IMR-90 (cell line): ENCODE data around the gene TMEM53. TPM values are rescaled to one million over a fixed set of nuclear protein-coding genes. Genes with fewer than 3 reads are reported as not detected.

Source experiments
- ATAC-seq: fragments of 200-7000 bp; cut with Tn5 transposase; 2 replicates; pipeline ENCODE4 v1.9.1; 2020; ENCODE audit warnings: low read depth, mild to moderate bottlenecking, moderate library complexity
- BruUV-seq: library from RNA; stranded (reverse); fragments of 400-500 nt; replicated peaks from 2 replicates; lab custom pipeline; 2021; lab: Mats Ljungman, UMichigan
- CTCF ChIA-PET: fragments of 300-600 bp; formaldehyde crosslinking; extraction: SDS; loops from one replicate; lab custom pipeline; 2021; ENCODE audit warnings: antibody characterized with exemption; lab: Yijun Ruan, JAX
- POLR2A ChIA-PET: fragments of 300-600 bp; sonication (Branson Sonifier 250); formaldehyde crosslinking; loops from one replicate; lab custom pipeline; 2022; ENCODE audit warnings: antibody characterized with exemption; ENCODE audit not compliant: unreplicated experiment; lab: Charles Lee
- DNase-seq: peaks from one replicate; pipeline ENCODE4 v3.0.0; 2013
- H2AFZ ChIP-seq: replicated peaks from 2 replicates; pipeline ENCODE3; 2013; ENCODE audit warnings: low read length, mild to moderate bottlenecking; ENCODE audit not compliant: poor library complexity
- H2AK5ac ChIP-seq: 2 replicates; pipeline ENCODE4 v1.6.1; 2013; ENCODE audit warnings: low read depth, low read length, inconsistent platforms
- H2AK9ac ChIP-seq: replicated peaks from 2 replicates; pipeline ENCODE3; 2013; ENCODE audit warnings: mild to moderate bottlenecking, low read depth, low read length, moderate library complexity; ENCODE audit not compliant: poor library complexity
- H2BK120ac ChIP-seq: 2 replicates; pipeline ENCODE4 v1.6.1; 2013; ENCODE audit warnings: low read depth, low read length, inconsistent platforms
- H2BK15ac ChIP-seq: 3 replicates; pipeline ENCODE4 v1.6.1; 2013; ENCODE audit warnings: low read depth, low read length, inconsistent platforms
- H2BK20ac ChIP-seq: 2 replicates; pipeline ENCODE4 v1.6.1; 2013; ENCODE audit warnings: low read depth, mild to moderate bottlenecking, inconsistent platforms, low read length, moderate library complexity
- H2BK5ac ChIP-seq: 2 replicates; pipeline ENCODE4 v1.6.1; 2013; ENCODE audit warnings: mild to moderate bottlenecking, low read depth, low read length, inconsistent platforms; ENCODE audit not compliant: poor library complexity, severe bottlenecking
- H3K14ac ChIP-seq: replicated peaks from 2 replicates; pipeline ENCODE4 v1.6.1; 2013; ENCODE audit warnings: low read depth, low read length, inconsistent platforms
- H3K18ac ChIP-seq: 2 replicates; pipeline ENCODE4 v1.6.1; 2013; ENCODE audit warnings: low read depth, low read length, control low read depth
- H3K23ac ChIP-seq: 2 replicates; pipeline ENCODE4 v1.6.1; 2013; ENCODE audit warnings: low read depth, low read length, inconsistent platforms
- H3K27ac ChIP-seq: 2 replicates; pipeline ENCODE4 v1.5.1; 2013; ENCODE audit warnings: mild to moderate bottlenecking, control low read depth, low read length; ENCODE audit not compliant: insufficient read depth
- H3K27me3 ChIP-seq: 2 replicates; pipeline ENCODE4 v1.6.1; 2013; ENCODE audit warnings: low read length; ENCODE audit not compliant: control insufficient read depth, insufficient read depth
- H3K36me3 ChIP-seq: 2 replicates; pipeline ENCODE4 v1.6.1; 2013; ENCODE audit warnings: low read length, mixed read lengths; ENCODE audit not compliant: control insufficient read depth, insufficient read depth
- H3K4ac ChIP-seq: 2 replicates; pipeline ENCODE4 v1.6.1; 2013; ENCODE audit warnings: low read depth, low read length, inconsistent platforms
- H3K4me1 ChIP-seq: 2 replicates; pipeline ENCODE4 v1.6.1; 2013; ENCODE audit warnings: low read length, mixed read lengths; ENCODE audit not compliant: control insufficient read depth, insufficient read depth
- H3K4me2 ChIP-seq: 2 replicates; pipeline ENCODE4 v1.6.1; 2013; ENCODE audit warnings: low read depth, mild to moderate bottlenecking, control low read depth, low read length, moderate library complexity
- H3K4me3 ChIP-seq: 2 replicates; pipeline ENCODE4 v1.5.1; 2013; ENCODE audit warnings: low read depth, mild to moderate bottlenecking, control low read depth, low read length, moderate library complexity; ENCODE audit not compliant: insufficient read depth
- H3K56ac ChIP-seq: 2 replicates; pipeline ENCODE4 v1.6.1; 2013; ENCODE audit warnings: low read length, inconsistent platforms; ENCODE audit not compliant: insufficient read depth; ENCODE audit errors: extremely low read depth
- H3K79me1 ChIP-seq, 2 experiments: 2 replicates each; pipeline ENCODE4 v1.6.1; 2013; ENCODE audit warnings: low read length in 2 of 2, inconsistent platforms in 1 of 2, low read depth in 1 of 2
- H3K9ac ChIP-seq: 2 replicates; pipeline ENCODE4 v1.6.1; 2013; ENCODE audit warnings: low read depth, low read length, control low read depth
- H3K9me1 ChIP-seq: 2 replicates; pipeline ENCODE4 v1.6.1; 2013; ENCODE audit warnings: low read length, inconsistent platforms; ENCODE audit not compliant: insufficient read depth
- H3K9me3 ChIP-seq: 2 replicates; pipeline ENCODE4 v1.6.1; 2013; ENCODE audit warnings: low read length; ENCODE audit not compliant: control insufficient read depth, insufficient read depth
- H4K20me1 ChIP-seq: 2 replicates; pipeline ENCODE4 v1.6.1; 2013; ENCODE audit warnings: low read length, inconsistent platforms; ENCODE audit not compliant: insufficient read depth
- H4K5ac ChIP-seq: 2 replicates; pipeline ENCODE4 v1.6.1; 2013; ENCODE audit warnings: mild to moderate bottlenecking, low read depth, low read length, control low read depth
- H4K8ac ChIP-seq, 2 experiments: 2 replicates each; pipeline ENCODE4 v1.6.1; 2013; ENCODE audit warnings: low read depth in 2 of 2, low read length in 2 of 2, control low read depth in 1 of 2, inconsistent platforms in 1 of 2
- H4K91ac ChIP-seq: 2 replicates; pipeline ENCODE4 v1.6.1; 2013; ENCODE audit warnings: low read depth, low read length, inconsistent platforms; ENCODE audit not compliant: insufficient read depth
- BHLHE40 ChIP-seq: fragments of 150-350 bp; IDR thresholded peaks from 2 replicates; pipeline ENCODE4 v1.6.1; 2016; ENCODE audit warnings: mild to moderate bottlenecking, low read depth, low read length
- CEBPB ChIP-seq: IDR thresholded peaks from 2 replicates; pipeline ENCODE4 v1.6.1; 2012; ENCODE audit warnings: low read depth, low read length, improper control_type of control experiment
- CHD1 ChIP-seq: IDR thresholded peaks from 2 replicates; pipeline ENCODE4 v1.6.1; 2012; ENCODE audit warnings: low read depth, low read length, improper control_type of control experiment
- CTCF ChIP-seq: conservative IDR thresholded peaks from 2 replicates; pipeline ENCODE4 v1.5.1; 2012; ENCODE audit warnings: mild to moderate bottlenecking, low read depth, low read length, improper control_type of control experiment
- ELK1 ChIP-seq: fragments of 150-350 bp; IDR thresholded peaks from 2 replicates; pipeline ENCODE4 v1.6.1; 2016; ENCODE audit warnings: low read depth, mild to moderate bottlenecking, low read length, moderate library complexity, borderline replicate concordance
- FOS ChIP-seq: fragments of 150-350 bp; IDR thresholded peaks from 2 replicates; pipeline ENCODE4 v1.6.1; 2016; ENCODE audit warnings: low read depth, low read length
- MAFK ChIP-seq: IDR thresholded peaks from 2 replicates; pipeline ENCODE4 v1.6.1; 2012; ENCODE audit warnings: low read depth, low read length, improper control_type of control experiment
- NFE2L2 ChIP-seq: fragments of 150-350 bp; IDR thresholded peaks from 2 replicates; pipeline ENCODE4 v1.6.1; 2016; ENCODE audit warnings: low read depth, mild to moderate bottlenecking, low read length
- RCOR1 ChIP-seq: IDR thresholded peaks from 2 replicates; pipeline ENCODE4 v1.6.1; 2012; ENCODE audit warnings: mild to moderate bottlenecking, low read length, improper control_type of control experiment; ENCODE audit not compliant: insufficient replicate concordance
- RFX5 ChIP-seq: IDR thresholded peaks from 2 replicates; pipeline ENCODE4 v1.8.0; 2012; ENCODE audit warnings: low read depth, mild to moderate bottlenecking, low read length, moderate library complexity
- WGBS, 2 experiments: methylation state at CpG; one replicate each; pipeline versions ENCODE4 v1.1.5 to v1.1.7; 2013; ENCODE audit warnings: missing lambda C conversion rate in 2 of 2; ENCODE audit not compliant: insufficient read length in 1 of 2; ENCODE audit errors: extremely low coverage in 2 of 2; 5-methylcytosine and 5-hydroxymethylcytosine counted together
- dilution Hi-C: fragments of 300-500 bp; cut with HindIII; formaldehyde crosslinking; loops from one replicate; pipeline ENCODE4 v1.14.3; 2018; ENCODE audit warnings: low sequenced_read_pairs; ENCODE audit not compliant: unreplicated experiment
- in situ Hi-C: fragments of 300-500 bp; cut with MboI; formaldehyde crosslinking; loops from 3 replicates; pipeline ENCODE4 v1.14.3; 2019; ENCODE audit warnings: low sequenced_read_pairs, inconsistent platforms, mixed read lengths
- intact Hi-C: fragments of 100-400 bp; cut with micrococcal nuclease; formaldehyde crosslinking; loops from 2 replicates; pipeline ENCODE4 v1.10.0; 2022
- polyA plus RNA-seq, 3 experiments: library from polyadenylated mRNA; depleted of rRNA; stranded (reverse); fragments of >200 nt; gene quantifications; 2 replicates each; pipeline ENCODE4 v1.2.3, GENCODE V29; 2012; ENCODE audit warnings: low replicate concordance in 1 of 3
- total RNA-seq: library from RNA; depleted of rRNA; stranded (reverse); fragments of >200 nt; gene quantifications from 2 replicates; pipeline ENCODE4 v1.2.3, GENCODE V29; 2012

TMEM53 gene
- total and polyA plus RNA-seq, 2 of the 4 experiments (the other 2 are of a cell fraction), result 2.7 to 6.3 TPM

GRCh38 chr1:44717653-44718052, 43.4 kb upstream of the TMEM53 start:
- no peak overlapping the region for H2AK5ac ChIP-seq
- dilution Hi-C loops (no loop called here), intact Hi-C loops (loop anchor here (5.0 kb wide), 1 partner anchor 585 kb away; no protein-coding TSS in a partner anchor), in situ Hi-C loops (no loop called here)
- peak; percentile 12 for DNase-seq
- H4K91ac ChIP-seq, result no peak overlapping the region
- no peak overlapping the region for H2AK9ac ChIP-seq
- no peak overlapping the region for H4K5ac ChIP-seq
- H3K36me3 ChIP-seq, result no peaks in the 10 kb centered on the region
- peaks cover 2% of the 10 kb centered on the region; the same call in 1 of the 2 replicates for H3K9me1 ChIP-seq
- no CpG with 5 or more reads among the region's 1 CpG for WGBS, 2 experiments
- no peak overlapping the region for H3K9ac ChIP-seq
- CTCF ChIA-PET, result interaction anchor here (1.1 kb wide), 1 partner anchor 22 kb away, joined by 3 read pairs; no protein-coding TSS in a partner anchor
- H3K9me3 ChIP-seq, result no peaks in the 10 kb centered on the region
- no TSS peak for BruUV-seq
- no peak overlapping the region for H3K56ac ChIP-seq
- no peak overlapping the region for H4K8ac ChIP-seq
- POLR2A ChIA-PET, result interaction anchor here (0.6 to 0.7 kb wide), 2 partner anchors 14 to 504 kb away, joined by 3 read pairs; partner anchors contain the start of gene DMAP1
- no peak overlapping the region for H3K27ac ChIP-seq
- H4K20me1 ChIP-seq, result no peaks in the 10 kb centered on the region
- H3K4me1 ChIP-seq, result peaks cover 5% of the 10 kb centered on the region
- H3K4me3 ChIP-seq, result no peak overlapping the region
- no peak overlapping the region for H3K14ac ChIP-seq
- no peak overlapping the region for H3K4ac ChIP-seq
- no peak overlapping the region for H3K18ac ChIP-seq
- no peak overlapping the region for H2BK5ac ChIP-seq
- no peak overlapping the region for H2BK20ac ChIP-seq
- no peak overlapping the region for H3K23ac ChIP-seq
- no peak overlapping the region for H2AFZ ChIP-seq
- peaks cover 2% of the 10 kb centered on the region; the same call in 1 of the 2 replicates for H3K27me3 ChIP-seq
- 0 out of 2 replicates have a peak, but pooled peaks have one; percentile 16 for ATAC-seq
- H2BK120ac ChIP-seq, result no peak overlapping the region
- peak overlapping the region; percentile 21; the same call in 1 of the 2 replicates for H3K4me2 ChIP-seq
- no peaks in the 10 kb centered on the region; a peak in 1 of 4 replicates for H3K79me1 ChIP-seq
- TF ChIP-seq NFE2L2 (no peak), RCOR1 (no peak), RFX5 (no peak), ELK1 (no peak), CEBPB (no peak), FOS (no peak), CTCF (no peak), MAFK (no peak), BHLHE40 (no peak), CHD1 (no peak)
- no peak overlapping the region for H2BK15ac ChIP-seq
